Mucosa of rectum (tissue), 2 donors: ENCODE data around the gene THAP4.
A peak's percentile ranks its signal among the peaks of the same experiment; 100 is the strongest.

Experiments
- H3K27ac ChIP-seq, 2 donors: one replicate each; pipeline ENCODE4 v1.7.0; 2013; ENCODE audit warnings: inconsistent platforms in 2 of 2, low read depth in 2 of 2, low read length in 2 of 2
- H3K27me3 ChIP-seq, 2 donors: one replicate each; pipeline ENCODE4 v1.7.0; 2013; ENCODE audit warnings: low read length in 2 of 2; ENCODE audit not compliant: control insufficient read depth in 2 of 2, insufficient read depth in 2 of 2
- H3K36me3 ChIP-seq, 2 donors: one replicate each; pipeline ENCODE4 v1.7.0; 2013; ENCODE audit warnings: low read length in 2 of 2; ENCODE audit not compliant: control insufficient read depth in 2 of 2, insufficient read depth in 2 of 2
- H3K4me1 ChIP-seq, 2 donors: one replicate each; pipeline ENCODE4 v1.7.0; 2013; ENCODE audit warnings: low read length in 2 of 2, mild to moderate bottlenecking in 1 of 2; ENCODE audit not compliant: control insufficient read depth in 2 of 2, insufficient read depth in 2 of 2
- H3K4me3 ChIP-seq, 2 donors: one replicate each; pipeline ENCODE4 v1.7.0; 2013; ENCODE audit warnings: low read length in 2 of 2
- H3K9ac ChIP-seq, 2 donors: one replicate each; pipeline ENCODE4 v1.7.0; 2013; ENCODE audit warnings: low read length in 2 of 2, low read depth in 1 of 2, mild to moderate bottlenecking in 1 of 2
- H3K9me3 ChIP-seq, 2 donors: one replicate each; pipeline ENCODE4 v1.7.0; 2013; ENCODE audit warnings: low read length in 2 of 2; ENCODE audit not compliant: control insufficient read depth in 2 of 2
- donor health status: healthy.
- donor health status: Normal muscosa, but diverticular disease.

THAP4 gene

GRCh38 chr2:241627675-241628074, 9.3 kb downstream of the THAP4 start:
- Histone ChIP-seq H3K4me3 (no peak overlapping the region), H3K9me3 (no peaks in the 10 kb centered on the region), H3K36me3 (peaks cover 14 to 26% of the 10 kb centered on the region in 2 donors), H3K27ac (no peak overlapping the region), H3K9ac (no peak overlapping the region), H3K27me3 (no peaks in the 10 kb centered on the region), H3K4me1 (no peaks in the 10 kb centered on the region)

GRCh38 chr2:241620419-241620769, 16.6 kb downstream of the THAP4 start:
- Histone ChIP-seq H3K4me3 (no peak overlapping the region), H3K27ac (no peak overlapping the region), H3K9me3 (no peaks in the 10 kb centered on the region), H3K36me3 (peaks cover 7% of the 10 kb centered on the region in 2 donors), H3K27me3 (no peaks in the 10 kb centered on the region), H3K4me1 (peaks cover 7 to 9% of the 10 kb centered on the region in 2 donors), H3K9ac (no peak overlapping the region)

- Histone ChIP-seq H3K27ac (no peak overlapping the region), H3K27me3 (no peaks in the 10 kb centered on the region), H3K36me3 (peaks cover 7% of the 10 kb centered on the region in 2 donors), H3K9me3 (no peaks in the 10 kb centered on the region), H3K4me1 (peaks cover 7 to 9% of the 10 kb centered on the region in 2 donors), H3K9ac (no peak overlapping the region), H3K4me3 (no peak overlapping the region)
Observed at GRCh38 chr2:241619597-241620418, 17.1 kb downstream of the THAP4 start.

- Histone ChIP-seq H3K9me3 (no peaks in the 10 kb centered on the region), H3K27ac (no peak overlapping the region), H3K36me3 (peaks cover 7% of the 10 kb centered on the region in 2 donors), H3K4me3 (no peak overlapping the region), H3K27me3 (no peaks in the 10 kb centered on the region), H3K4me1 (peaks cover 7 to 9% of the 10 kb centered on the region in 2 donors), H3K9ac (no peak overlapping the region)
Observed at GRCh38 chr2:241618829-241619228, 18.1 kb downstream of the THAP4 start.

- Histone ChIP-seq H3K4me3 (no peak overlapping the region), H3K36me3 (peaks cover 7% of the 10 kb centered on the region in 2 donors), H3K27me3 (no peaks in the 10 kb centered on the region), H3K4me1 (peaks cover 7 to 9% of the 10 kb centered on the region in 2 donors), H3K9me3 (no peaks in the 10 kb centered on the region), H3K9ac (no peak overlapping the region), H3K27ac (no peak overlapping the region)
Observed at GRCh38 chr2:241618296-241618805, 18.6 kb downstream of the THAP4 start.

GRCh38 chr2:241617431-241618154, 19.4 kb downstream of the THAP4 start:
- peak overlapping the region in 1 of 2 donors; percentile 39 for H3K27ac ChIP-seq
- peak overlapping the region; percentile 60 to 75 for H3K4me3 ChIP-seq

GRCh38 chr2:241616168-241617125, 20.5 kb downstream of the THAP4 start:
- Histone ChIP-seq H3K27me3 (no peaks in the 10 kb centered on the region), H3K4me3 (peak overlapping the region; percentile 60 to 75), H3K27ac (peak overlapping the region; percentile 21 to 39), H3K9ac (peak overlapping the region; percentile 36 to 41), H3K4me1 (peaks cover 9 to 10% of the 10 kb centered on the region in 2 donors), H3K36me3 (peaks cover 7 to 12% of the 10 kb centered on the region in 2 donors), H3K9me3 (no peaks in the 10 kb centered on the region)

More at GRCh38 chr2:241617431-241618154, 19.4 kb downstream of the THAP4 start:
- H3K27me3 ChIP-seq = no peaks in the 10 kb centered on the region
- H3K4me1 ChIP-seq = peaks cover 7 to 9% of the 10 kb centered on the region in 2 donors
- peaks cover 7 to 8% of the 10 kb centered on the region in 2 donors for H3K36me3 ChIP-seq
- peak overlapping the region; percentile 36 to 49 for H3K9ac ChIP-seq
- H3K9me3 ChIP-seq = no peaks in the 10 kb centered on the region

GRCh38 chr2:241615522-241616052, 21.4 kb downstream of the THAP4 start:
- Histone ChIP-seq H3K27me3 (no peaks in the 10 kb centered on the region), H3K4me1 (peaks cover 15% of the 10 kb centered on the region in 2 donors), H3K27ac (no peak overlapping the region), H3K36me3 (peaks cover 7 to 12% of the 10 kb centered on the region in 2 donors), H3K9ac (no peak overlapping the region), H3K4me3 (no peak overlapping the region), H3K9me3 (no peaks in the 10 kb centered on the region)

GRCh38 chr2:241615041-241615440, 21.9 kb downstream of the THAP4 start:
- Histone ChIP-seq H3K36me3 (peaks cover 7 to 12% of the 10 kb centered on the region in 2 donors), H3K27ac (no peak overlapping the region), H3K27me3 (no peaks in the 10 kb centered on the region), H3K9me3 (no peaks in the 10 kb centered on the region), H3K9ac (no peak overlapping the region), H3K4me1 (peaks cover 18% of the 10 kb centered on the region in 2 donors), H3K4me3 (no peak overlapping the region)
